PC-3 (cell line): ENCODE results near the gene DCLK3. TPM values are rescaled to one million over a fixed set of nuclear protein-coding genes. Genes with fewer than 3 reads are reported as not detected.

Source experiments
- ATAC-seq: fragments of 200-7000 bp; cut with Tn5 transposase; 2 replicates; pipeline ENCODE4 v1.9.1; 2020; ENCODE audit warnings: mild to moderate bottlenecking, moderate library complexity
- BruUV-seq: library from RNA; stranded (reverse); fragments of 400-500 nt; replicated peaks from 2 replicates; lab custom pipeline; 2021; lab: Mats Ljungman, UMichigan
- CTCF ChIA-PET: fragments of 300-600 bp; sonication (Branson Sonifier 250); formaldehyde crosslinking; loops from one replicate; lab custom pipeline; 2022; ENCODE audit warnings: antibody characterized with exemption; lab: Charles Lee
- POLR2A ChIA-PET: fragments of 300-600 bp; sonication (Branson Sonifier 250); formaldehyde crosslinking; loops from one replicate; lab custom pipeline; 2022; ENCODE audit warnings: antibody characterized with exemption; ENCODE audit not compliant: unreplicated experiment; lab: Charles Lee
- DNase-seq: peaks from one replicate; pipeline ENCODE4 v3.0.0-alpha.2; 2015
- H2AFZ ChIP-seq: fragments of 300-600 bp; sonication (generic); 2 replicates; pipeline ENCODE4 v1.6.0; 2016; ENCODE audit warnings: antibody characterized with exemption, low read length
- H3F3A ChIP-seq: fragments of 300-600 bp; sonication (generic); one replicate; pipeline ENCODE4 v1.6.0; 2017; ENCODE audit warnings: antibody characterized with exemption, low read length, control low read depth, mild to moderate bottlenecking; ENCODE audit not compliant: unreplicated experiment
- H3K27ac ChIP-seq: fragments of 300-600 bp; sonication (generic); 2 replicates; pipeline ENCODE4 v1.5.1; 2016; ENCODE audit warnings: mild to moderate bottlenecking, low read length
- H3K27me3 ChIP-seq: fragments of 300-600 bp; sonication (generic); 2 replicates; pipeline ENCODE4 v1.6.1; 2016; ENCODE audit warnings: low read length, mixed read lengths
- H3K36me3 ChIP-seq: fragments of 300-600 bp; sonication (generic); 2 replicates; pipeline ENCODE4 v1.6.1; 2016; ENCODE audit warnings: low read depth, mixed run types, low read length, mixed read lengths
- H3K4me1 ChIP-seq: fragments of 300-600 bp; sonication (generic); 2 replicates; pipeline ENCODE4 v1.5.1; 2016; ENCODE audit warnings: low read length; ENCODE audit not compliant: insufficient read depth
- H3K4me2 ChIP-seq: fragments of 300-600 bp; sonication (generic); 2 replicates; pipeline ENCODE4 v1.6.0; 2016; ENCODE audit warnings: low read length
- H3K4me3 ChIP-seq: fragments of 300-600 bp; sonication (generic); 2 replicates; pipeline ENCODE4 v1.5.1; 2016; ENCODE audit warnings: mild to moderate bottlenecking, low read length, mixed read lengths
- H3K79me2 ChIP-seq: fragments of 300-600 bp; sonication (generic); 2 replicates; pipeline ENCODE4 v1.6.1; 2017; ENCODE audit warnings: low read length, mixed read lengths
- H3K9ac ChIP-seq: fragments of 300-600 bp; sonication (generic); 2 replicates; pipeline ENCODE4 v1.6.0; 2016; ENCODE audit warnings: mild to moderate bottlenecking, low read length
- H3K9me2 ChIP-seq: fragments of 300-600 bp; sonication (generic); replicated peaks from 2 replicates; pipeline ENCODE4 v1.6.1; 2016; ENCODE audit warnings: mixed run types, low read length, mixed read lengths
- H3K9me3 ChIP-seq: fragments of 300-600 bp; sonication (generic); 2 replicates; pipeline ENCODE4 v1.6.1; 2016; ENCODE audit warnings: low read length, mixed read lengths
- H4K20me1 ChIP-seq: fragments of 300-600 bp; sonication (generic); 2 replicates; pipeline ENCODE4 v1.6.1; 2016; ENCODE audit warnings: low read length, mixed read lengths
- EZH2 ChIP-seq: fragments of 300-600 bp; sonication (generic); IDR thresholded peaks from one replicate; pipeline ENCODE4 v1.6.1; 2017; ENCODE audit warnings: antibody characterized with exemption, mild to moderate bottlenecking, low read length; ENCODE audit not compliant: unreplicated experiment
- EZH2phosphoT487 ChIP-seq: fragments of 300-600 bp; sonication (generic); IDR thresholded peaks from 2 replicates; pipeline ENCODE4 v1.6.1; 2018; ENCODE audit warnings: mild to moderate bottlenecking, antibody characterized with exemption, low read length, borderline replicate concordance
- intact Hi-C: fragments of 100-400 bp; cut with micrococcal nuclease; formaldehyde crosslinking; loops from 2 replicates; pipeline ENCODE4 v1.9.0; 2023
- total RNA-seq: library from RNA; depleted of rRNA; stranded (reverse); fragments of >200 nt; gene quantifications from 2 replicates; pipeline ENCODE4 v1.2.3, GENCODE V29; 2014
- TF ChIP-seq, protein P1 (sequence below): fragments of 300-600 bp; sonication (generic); conservative IDR thresholded peaks from 2 replicates; pipeline ENCODE4 v1.5.1; 2017; ENCODE audit warnings: antibody characterized with exemption, low read depth, mild to moderate bottlenecking, low read length

Gene DCLK3
- total RNA-seq, 1 experiment from 2014 or later: not detected

DNA sequence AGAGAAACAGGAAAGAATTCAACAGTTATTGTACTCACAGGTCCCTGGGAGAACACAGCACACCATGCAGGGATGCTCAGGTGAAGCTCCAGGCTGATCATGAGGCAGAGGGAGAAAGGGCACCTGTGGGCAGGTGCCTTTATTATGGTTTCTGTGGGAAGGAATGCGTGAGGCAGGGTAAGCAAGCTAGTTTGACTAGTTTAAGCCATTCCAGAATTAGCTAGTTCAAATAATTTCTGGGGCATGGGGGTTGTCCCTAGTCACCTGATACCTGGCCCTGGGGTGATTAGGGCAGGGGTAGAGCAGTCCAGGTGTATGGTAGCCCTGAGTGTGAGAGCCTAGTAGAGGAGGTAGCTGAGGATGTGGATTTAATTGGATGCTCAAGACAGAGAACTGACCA is 47.9 kb upstream of the DCLK3 start:
- Histone ChIP-seq H3K4me3 (no peak overlapping the region), H3K27ac (no peak overlapping the region), H2AFZ (no peak overlapping the region), H3K9ac (no peak overlapping the region), H3K79me2 (no peaks in the 10 kb centered on the region), H4K20me1 (no peaks in the 10 kb centered on the region), H3K27me3 (0 out of 2 replicates have a peak, but pooled peaks cover under 1% of the 10 kb centered on the region), H3K4me1 (no peaks in the 10 kb centered on the region), H3K9me2 (no peaks in the 10 kb centered on the region), H3F3A (no peaks in the 10 kb centered on the region), H3K9me3 (no peaks in the 10 kb centered on the region), H3K36me3 (no peaks in the 10 kb centered on the region), H3K4me2 (no peak overlapping the region)
- ChIA-PET CTCF (no interaction called here), POLR2A (no interaction called here)
- intact Hi-C loops: no loop called here
- no peak for ATAC-seq
- no peak for TF ChIP-seq EZH2
- TF ChIP-seq EZH2phosphoT487: no peak
- TF ChIP-seq, protein P1, sequence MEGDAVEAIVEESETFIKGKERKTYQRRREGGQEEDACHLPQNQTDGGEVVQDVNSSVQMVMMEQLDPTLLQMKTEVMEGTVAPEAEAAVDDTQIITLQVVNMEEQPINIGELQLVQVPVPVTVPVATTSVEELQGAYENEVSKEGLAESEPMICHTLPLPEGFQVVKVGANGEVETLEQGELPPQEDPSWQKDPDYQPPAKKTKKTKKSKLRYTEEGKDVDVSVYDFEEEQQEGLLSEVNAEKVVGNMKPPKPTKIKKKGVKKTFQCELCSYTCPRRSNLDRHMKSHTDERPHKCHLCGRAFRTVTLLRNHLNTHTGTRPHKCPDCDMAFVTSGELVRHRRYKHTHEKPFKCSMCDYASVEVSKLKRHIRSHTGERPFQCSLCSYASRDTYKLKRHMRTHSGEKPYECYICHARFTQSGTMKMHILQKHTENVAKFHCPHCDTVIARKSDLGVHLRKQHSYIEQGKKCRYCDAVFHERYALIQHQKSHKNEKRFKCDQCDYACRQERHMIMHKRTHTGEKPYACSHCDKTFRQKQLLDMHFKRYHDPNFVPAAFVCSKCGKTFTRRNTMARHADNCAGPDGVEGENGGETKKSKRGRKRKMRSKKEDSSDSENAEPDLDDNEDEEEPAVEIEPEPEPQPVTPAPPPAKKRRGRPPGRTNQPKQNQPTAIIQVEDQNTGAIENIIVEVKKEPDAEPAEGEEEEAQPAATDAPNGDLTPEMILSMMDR: no peak
- BruUV-seq: no TSS peak
- peak; percentile 9 for DNase-seq

GRCh38 chr3:36811768-36812167 is 47.4 kb upstream of the DCLK3 start:
- Histone ChIP-seq H3K9me2 (no peaks in the 10 kb centered on the region), H3K9me3 (no peaks in the 10 kb centered on the region), H3K79me2 (no peaks in the 10 kb centered on the region), H3K4me1 (no peaks in the 10 kb centered on the region), H4K20me1 (no peaks in the 10 kb centered on the region), H3K4me3 (no peak overlapping the region), H3K36me3 (no peaks in the 10 kb centered on the region), H3K27ac (no peak overlapping the region), H2AFZ (no peak overlapping the region), H3K9ac (no peak overlapping the region), H3K4me2 (no peak overlapping the region), H3K27me3 (no peaks in the 10 kb centered on the region; the same call in 1 of the 2 replicates), H3F3A (no peaks in the 10 kb centered on the region)
- no TSS peak for BruUV-seq
- ChIA-PET POLR2A (no interaction called here), CTCF (no interaction called here)
- DNase-seq (no peak), ATAC-seq (no peak)
- TF ChIP-seq EZH2: no peak
- no peak for TF ChIP-seq EZH2phosphoT487
- TF ChIP-seq, protein P1: no peak
- intact Hi-C loops: no loop called here

DNA sequence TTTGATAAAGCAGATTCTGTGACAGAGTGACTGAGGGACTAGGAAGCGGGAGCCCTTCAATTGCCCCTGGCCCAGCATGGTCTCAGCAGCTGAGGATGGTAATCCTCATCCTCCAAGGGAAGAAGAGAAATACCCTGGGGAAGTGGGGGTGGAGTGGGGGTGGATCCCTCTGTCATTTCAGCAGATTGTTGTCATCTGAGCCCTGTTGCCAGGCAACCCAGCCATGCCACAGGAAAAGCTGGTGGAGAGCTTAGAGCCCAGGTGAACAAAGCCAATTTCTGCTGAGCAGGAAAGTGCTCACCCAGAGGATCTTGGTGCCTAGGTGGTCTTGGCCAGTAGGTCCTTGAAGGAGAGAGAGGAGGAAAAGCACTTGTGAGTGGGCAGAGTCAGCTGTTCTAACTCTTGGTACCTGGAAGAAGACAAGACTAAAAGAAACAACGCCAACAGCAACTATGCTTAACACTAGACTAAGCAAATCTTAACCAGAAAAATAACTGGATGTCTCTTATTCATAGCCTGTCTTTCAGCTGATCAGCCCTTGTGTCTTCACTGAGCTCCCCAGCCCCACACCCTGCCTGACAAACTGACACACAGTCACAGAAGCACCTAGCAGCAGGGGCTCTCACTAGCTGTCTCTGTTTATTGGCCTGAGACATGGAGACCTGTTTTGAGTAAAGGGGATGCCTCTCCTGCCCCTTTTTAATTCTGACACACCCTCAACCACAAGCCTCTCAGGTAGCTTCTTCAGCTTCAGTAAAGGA is 40.1 kb upstream of the DCLK3 start:
- Histone ChIP-seq H4K20me1 (no peaks in the 10 kb centered on the region), H3K9me3 (peaks cover 5% of the 10 kb centered on the region; the same call in 1 of the 2 replicates), H3K4me2 (no peak overlapping the region), H3K27ac (no peak overlapping the region), H3K4me1 (no peaks in the 10 kb centered on the region), H3K4me3 (no peak overlapping the region), H3K36me3 (no peaks in the 10 kb centered on the region), H3F3A (no peaks in the 10 kb centered on the region), H3K9me2 (no peaks in the 10 kb centered on the region), H2AFZ (no peak overlapping the region), H3K27me3 (no peaks in the 10 kb centered on the region; the same call in 1 of the 2 replicates), H3K9ac (no peak overlapping the region), H3K79me2 (no peaks in the 10 kb centered on the region)
- ATAC-seq (no peak), DNase-seq (no peak)
- CTCF ChIA-PET: no interaction called here
- POLR2A ChIA-PET: no interaction called here
- intact Hi-C loops: no loop called here
- no TSS peak for BruUV-seq
- TF ChIP-seq, protein P1: no peak
- no peak for TF ChIP-seq EZH2
- TF ChIP-seq EZH2phosphoT487: no peak
